Esophagus muscularis mucosa (tissue), 3 donors: ENCODE data around the gene GATA6.

Experiments used
- CTCF ChIP-seq, 3 experiments: fragments of 200-600 bp in 2 of 3; fragments of 450-650 bp in 1 of 3; sonication (generic) in 2 of 3; IDR thresholded peaks; one replicate each; pipeline ENCODE4 v1.5.1; 2017 to 2019; ENCODE audit warnings: antibody characterized with exemption in 3 of 3, mild to moderate bottlenecking in 2 of 3, moderate library complexity in 1 of 3
- POLR2AphosphoS5 ChIP-seq, 2 donors: sonication (generic); formaldehyde crosslinking; IDR thresholded peaks; one replicate each; pipeline ENCODE4 v1.6.1; 2017; ENCODE audit warnings: antibody characterized with exemption in 2 of 2

GRCh38 chr18:22168360-22168921 is 948 bp upstream of the GATA6 start:
- TF ChIP-seq POLR2AphosphoS5 (IDR thresholded peaks at IDR 0.05) = no peak
- no peak for TF ChIP-seq CTCF (IDR thresholded peaks at IDR 0.05)
